CD14-positive monocyte (primary cell): ENCODE measurements around the gene ECSCR. TPM values are rescaled to one million over a fixed set of nuclear protein-coding genes. Genes with fewer than 3 reads are reported as not detected.

ENCODE experiments used
- DNase-seq, 3 donors: peaks; one replicate each; pipeline ENCODE4 v3.0.0-alpha.2; 2011 to 2022
- H2AFZ ChIP-seq: 2 replicates; pipeline ENCODE4 v1.6.0; 2012; ENCODE audit warnings: mild to moderate bottlenecking, low read depth, low read length, inconsistent platforms; ENCODE audit not compliant: insufficient read depth, poor library complexity, severe bottlenecking
- H3K27ac ChIP-seq, 2 donors: 1 replicate in 1 of 2; 2 replicates in 1 of 2; pipeline ENCODE4 v1.5.1; 2012 to 2013; ENCODE audit warnings: low read length in 2 of 2, control low read depth in 1 of 2, inconsistent platforms in 1 of 2, low read depth in 1 of 2, mild to moderate bottlenecking in 1 of 2
- H3K27me3 ChIP-seq, 2 donors: one replicate each; pipeline versions ENCODE4 v1.6.0 to v1.6.1; 2011 to 2013; ENCODE audit warnings: low read length in 2 of 2; ENCODE audit not compliant: control insufficient read depth in 2 of 2, insufficient read depth in 2 of 2
- H3K36me3 ChIP-seq, 2 donors: replicated peaks in 1 of 2; 1 replicate in 1 of 2; 2 replicates in 1 of 2; pipeline versions ENCODE4 v1.5.1 to v1.6.1; 2012 to 2013; ENCODE audit warnings: low read length in 2 of 2, control low read depth in 1 of 2, inconsistent platforms in 1 of 2, mild to moderate bottlenecking in 1 of 2; ENCODE audit not compliant: insufficient read depth in 2 of 2, control insufficient read depth in 1 of 2
- H3K4me1 ChIP-seq, 2 donors: 1 replicate in 1 of 2; 2 replicates in 1 of 2; pipeline versions ENCODE4 v1.5.1 to v1.6.1; 2012 to 2013; ENCODE audit warnings: low read length in 2 of 2, control low read depth in 1 of 2, inconsistent platforms in 1 of 2, mild to moderate bottlenecking in 1 of 2, moderate library complexity in 1 of 2; ENCODE audit not compliant: insufficient read depth in 2 of 2, control insufficient read depth in 1 of 2
- H3K4me2 ChIP-seq: replicated peaks from 2 replicates; pipeline ENCODE3; 2012; ENCODE audit warnings: low read length, moderate library complexity, mild to moderate bottlenecking; ENCODE audit not compliant: poor library complexity, severe bottlenecking; ENCODE audit errors: extremely low read depth
- H3K4me3 ChIP-seq, 3 experiments: fragments of 200-600 bp in 1 of 3; sonication (generic) in 1 of 3; replicated peaks in 1 of 3; 1 replicate in 2 of 3; 2 replicates in 1 of 3; pipeline ENCODE4 v1.5.1; 2011 to 2013; ENCODE audit warnings: low read length in 3 of 3, mild to moderate bottlenecking in 3 of 3, control low read depth in 2 of 3, low read depth in 2 of 3, inconsistent platforms in 1 of 3, moderate library complexity in 1 of 3
- H3K79me2 ChIP-seq: 2 replicates; pipeline ENCODE4 v1.6.0; 2012; ENCODE audit warnings: mild to moderate bottlenecking, control low read depth, inconsistent platforms, low read length, moderate library complexity; ENCODE audit not compliant: insufficient read depth
- H3K9ac ChIP-seq: 2 replicates; pipeline ENCODE4 v1.6.0; 2017; ENCODE audit warnings: low read length, mild to moderate bottlenecking; ENCODE audit not compliant: insufficient read depth, poor library complexity, severe bottlenecking
- H3K9me3 ChIP-seq, 2 donors: replicated peaks in 1 of 2; 1 replicate in 1 of 2; 2 replicates in 1 of 2; pipeline versions ENCODE4 v1.5.1 to v1.6.1; 2012 to 2013; ENCODE audit warnings: low read length in 2 of 2, control low read depth in 1 of 2; ENCODE audit not compliant: control insufficient read depth in 1 of 2, insufficient read depth in 1 of 2
- H4K20me1 ChIP-seq: 2 replicates; pipeline ENCODE4 v1.6.0; 2012; ENCODE audit warnings: mild to moderate bottlenecking, low read length, control low read depth, moderate library complexity; ENCODE audit not compliant: insufficient read depth
- H3K27ac Mint-ChIP-seq, 7 donors: one replicate each; pipeline ENCODE4 v1.8.0; 2020; ENCODE audit warnings: mild to moderate bottlenecking in 7 of 7, mixed read lengths in 7 of 7, moderate library complexity in 6 of 7, inconsistent platforms in 2 of 7
- H3K27me3 Mint-ChIP-seq, 3 donors: one replicate each; pipeline ENCODE4 v1.8.0; 2021 to 2022; ENCODE audit warnings: low read depth in 3 of 3, mild to moderate bottlenecking in 3 of 3, mixed read lengths in 3 of 3, moderate library complexity in 3 of 3, inconsistent platforms in 1 of 3
- H3K36me3 Mint-ChIP-seq, 2 donors: one replicate each; pipeline ENCODE4 v1.8.0; 2020; ENCODE audit warnings: mixed read lengths in 2 of 2, inconsistent platforms in 1 of 2, mild to moderate bottlenecking in 1 of 2
- H3K4me1 Mint-ChIP-seq: one replicate; pipeline ENCODE4 v1.8.0; 2020; ENCODE audit warnings: mild to moderate bottlenecking, mixed read lengths
- H3K4me3 Mint-ChIP-seq, 2 donors: one replicate each; pipeline ENCODE4 v1.8.0; 2020; ENCODE audit warnings: mild to moderate bottlenecking in 2 of 2, mixed read lengths in 2 of 2, moderate library complexity in 1 of 2
- H3K9me3 Mint-ChIP-seq, 7 donors: one replicate each; pipeline ENCODE4 v1.8.0; 2020 to 2022; ENCODE audit warnings: mixed read lengths in 7 of 7, mild to moderate bottlenecking in 6 of 7, moderate library complexity in 6 of 7, inconsistent platforms in 2 of 7
- CTCF ChIP-seq: fragments of 200-600 bp; IDR thresholded peaks from one replicate; pipeline ENCODE4 v1.8.0; 2022; ENCODE audit warnings: antibody characterized with exemption, mild to moderate bottlenecking
- WGBS: methylation state at CpG from one replicate; pipeline ENCODE4 v1.1.5; 2013; ENCODE audit warnings: missing lambda C conversion rate; ENCODE audit not compliant: insufficient coverage; 5-methylcytosine and 5-hydroxymethylcytosine counted together
- intact Hi-C, 2 donors: fragments of 100-400 bp; cut with micrococcal nuclease; formaldehyde crosslinking; loops; one replicate each; pipeline versions ENCODE4 v1.15.0 to v1.15.1; 2023
- polyA plus RNA-seq, 3 donors: library from polyadenylated mRNA; depleted of rRNA in 1 of 3; unstranded in 2 of 3; stranded (reverse) in 1 of 3; fragments of 300-500 nt in 2 of 3; fragments of >200 nt in 1 of 3; fragmentation: Illumina TruSeq in 2 of 3; gene quantifications; 1 replicate in 2 of 3; 2 replicates in 1 of 3; pipeline ENCODE4 v1.2.3, GENCODE V29; 2012 to 2021

Gene ECSCR
- polyA plus RNA-seq, 3 donors = not detected

- Histone ChIP-seq H3K27ac (peak within 1 kb of the TSS; percentile 97 to 99), H2AFZ (peak within 1 kb of the TSS; percentile 83), H4K20me1 (no peaks in the 10 kb centered on the region), H3K4me2 (peak within 1 kb of the TSS; percentile 83), H3K27me3 (no peaks in the 10 kb centered on the region), H3K9ac (peak within 1 kb of the TSS; percentile 95), H3K36me3 (no peaks in the 10 kb centered on the region), H3K9me3 (no peaks in the 10 kb centered on the region), H3K4me3 (peak within 1 kb of the TSS; percentile 79 to 98 (median 93)), H3K79me2 (no peaks in the 10 kb centered on the region), H3K4me1 (peaks cover 9 to 13% of the 10 kb centered on the region in 2 donors)
- intact Hi-C loops = no loop called here
- 1% methylated on average over 45 of the region's 49 CpGs for WGBS
- DNase-seq = peak; percentile 79 to 84 (median 79)
- Mint-ChIP-seq H3K27me3 (peaks cover 0 to 2% (median 0%) of the 10 kb centered on the region in 3 donors), H3K27ac (peak within 1 kb of the TSS; percentile 98 to 100 (median 100)), H3K4me3 (peak within 1 kb of the TSS; percentile 97 to 98), H3K4me1 (peaks cover 23% of the 10 kb centered on the region), H3K9me3 (no peaks in the 10 kb centered on the region), H3K36me3 (peaks cover 0 to 2% of the 10 kb centered on the region in 2 donors)
- no peak for TF ChIP-seq CTCF
These were observed 23.3 kb downstream of the ECSCR start, which contains the start of gene DNAJC18 for GRCh38 chr5:139439013-139439903. TSS of gene DNAJC18 (minus strand) at chr5:139439525. CDS start at chr5:139439445, 80 bp downstream.

- peak overlapping the region in 6 of 7 donors; percentile 14 to 100 (median 100) for H3K27ac Mint-ChIP-seq
- peak overlapping the region in 2 of 3 experiments; percentile 93 to 98 for H3K4me3 ChIP-seq
- peaks cover 9 to 13% of the 10 kb centered on the region in 2 donors for H3K4me1 ChIP-seq
- H3K9me3 ChIP-seq = no peaks in the 10 kb centered on the region
- H3K36me3 Mint-ChIP-seq = peaks cover 0 to 2% of the 10 kb centered on the region in 2 donors
- H2AFZ ChIP-seq = peak overlapping the region; percentile 83
- TF ChIP-seq CTCF = no peak
- H3K4me1 Mint-ChIP-seq = peaks cover 22% of the 10 kb centered on the region
- H3K27ac ChIP-seq = peak overlapping the region in 1 of 2 donors; percentile 99
- WGBS = 45% methylated on average over 8 of the region's 8 CpGs
- no peaks in the 10 kb centered on the region for H3K9me3 Mint-ChIP-seq
- no peaks in the 10 kb centered on the region for H3K27me3 ChIP-seq
- peak overlapping the region; percentile 83 for H3K4me2 ChIP-seq
- no peaks in the 10 kb centered on the region for H3K79me2 ChIP-seq
- H3K4me3 Mint-ChIP-seq = peak overlapping the region; percentile 75 to 97
- no peak for DNase-seq
- H3K9ac ChIP-seq = peak overlapping the region; percentile 95
- H3K27me3 Mint-ChIP-seq = peaks cover 0 to under 1% (median 0%) of the 10 kb centered on the region in 3 donors
- intact Hi-C loops = no loop called here
- H4K20me1 ChIP-seq = no peaks in the 10 kb centered on the region
- no peaks in the 10 kb centered on the region for H3K36me3 ChIP-seq
These were observed 23.9 kb downstream of the ECSCR start for GRCh38 chr5:139438707-139439012.
